ENCODE measurements around the gene MGAT5.

Gene MGAT5

DNA sequence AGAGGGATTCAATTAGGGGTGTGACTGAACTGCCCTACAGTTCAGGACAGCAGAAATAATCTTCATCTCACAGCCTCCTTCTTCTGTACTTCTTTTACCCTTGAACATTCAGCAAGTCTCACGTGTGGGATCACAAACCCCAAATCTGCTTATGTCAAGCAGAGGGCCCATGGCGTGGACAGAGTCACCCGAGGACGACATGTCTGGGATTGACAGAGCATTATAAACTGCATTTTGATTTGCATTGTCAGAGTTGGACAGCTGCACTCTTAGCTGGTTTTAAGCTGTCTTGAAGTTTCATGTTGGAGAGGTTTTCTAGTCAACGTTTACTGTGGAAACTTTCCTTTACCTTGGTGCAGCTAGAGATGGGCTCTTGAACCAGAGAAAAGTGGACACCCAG is 26.4 kb downstream of the MGAT5 start:
- Histone ChIP-seq H3K79me2 (ENCODE audit: insufficient read depth, low read depth) (no peaks in the 10 kb centered on the region; the same call in 1 of the 2 replicates), H3K36me3 (ENCODE audit: insufficient read depth) (no peaks in the 10 kb centered on the region), H3K4me3 (IDR thresholded peaks at IDR 0.05; ENCODE audit: insufficient read depth, low read depth, low read length) (no peak overlapping the region), H3K27me3 (ENCODE audit: insufficient read depth, low read depth) (no peaks in the 10 kb centered on the region), H2AFZ (ENCODE audit: low read depth) (no peak overlapping the region), H3K9ac (no peak overlapping the region), H4K20me1 (ENCODE audit: insufficient read depth) (peaks cover 6% of the 10 kb centered on the region; the same call in 1 of the 2 replicates), H3K27ac (no peak overlapping the region), H3K4me1 (ENCODE audit: low read depth, poor library complexity, severe bottlenecking) (peaks cover 74% of the 10 kb centered on the region), H3K4me2 (no peak overlapping the region)
- TF ChIP-seq, protein P1, sequence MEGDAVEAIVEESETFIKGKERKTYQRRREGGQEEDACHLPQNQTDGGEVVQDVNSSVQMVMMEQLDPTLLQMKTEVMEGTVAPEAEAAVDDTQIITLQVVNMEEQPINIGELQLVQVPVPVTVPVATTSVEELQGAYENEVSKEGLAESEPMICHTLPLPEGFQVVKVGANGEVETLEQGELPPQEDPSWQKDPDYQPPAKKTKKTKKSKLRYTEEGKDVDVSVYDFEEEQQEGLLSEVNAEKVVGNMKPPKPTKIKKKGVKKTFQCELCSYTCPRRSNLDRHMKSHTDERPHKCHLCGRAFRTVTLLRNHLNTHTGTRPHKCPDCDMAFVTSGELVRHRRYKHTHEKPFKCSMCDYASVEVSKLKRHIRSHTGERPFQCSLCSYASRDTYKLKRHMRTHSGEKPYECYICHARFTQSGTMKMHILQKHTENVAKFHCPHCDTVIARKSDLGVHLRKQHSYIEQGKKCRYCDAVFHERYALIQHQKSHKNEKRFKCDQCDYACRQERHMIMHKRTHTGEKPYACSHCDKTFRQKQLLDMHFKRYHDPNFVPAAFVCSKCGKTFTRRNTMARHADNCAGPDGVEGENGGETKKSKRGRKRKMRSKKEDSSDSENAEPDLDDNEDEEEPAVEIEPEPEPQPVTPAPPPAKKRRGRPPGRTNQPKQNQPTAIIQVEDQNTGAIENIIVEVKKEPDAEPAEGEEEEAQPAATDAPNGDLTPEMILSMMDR (conservative IDR thresholded peaks at IDR 0.05; ENCODE audit: low read depth, low read length): no peak

DNA sequence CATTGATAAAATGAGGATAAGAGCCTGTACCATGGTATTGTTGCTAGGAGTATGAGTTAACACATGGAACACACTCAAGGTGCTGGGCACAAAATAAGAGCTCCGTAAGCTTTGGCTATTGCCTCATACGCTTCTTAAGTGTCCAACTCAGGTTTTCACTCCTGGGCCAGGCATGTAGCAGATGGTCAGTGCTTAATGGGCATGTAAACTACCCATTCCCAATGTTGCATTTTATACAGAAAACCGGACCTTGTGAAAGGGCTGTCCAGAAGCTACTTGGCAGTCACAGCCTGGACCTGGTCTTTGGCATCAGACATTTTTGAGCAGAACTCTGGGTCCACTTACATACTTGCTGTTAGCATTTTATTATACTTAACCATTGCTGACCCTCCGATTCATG is 26.9 kb downstream of the MGAT5 start:
- TF ChIP-seq, protein P1 (conservative IDR thresholded peaks at IDR 0.05; ENCODE audit: low read depth, low read length): no peak
- Histone ChIP-seq H3K4me3 (IDR thresholded peaks at IDR 0.05; ENCODE audit: insufficient read depth, low read depth, low read length) (no peak overlapping the region), H2AFZ (ENCODE audit: low read depth) (no peak overlapping the region), H4K20me1 (ENCODE audit: insufficient read depth) (peaks cover 6% of the 10 kb centered on the region; the same call in 1 of the 2 replicates), H3K27ac (no peak overlapping the region), H3K9ac (no peak overlapping the region), H3K4me2 (no peak overlapping the region), H3K79me2 (ENCODE audit: insufficient read depth, low read depth) (no peaks in the 10 kb centered on the region; the same call in 1 of the 2 replicates), H3K27me3 (ENCODE audit: insufficient read depth, low read depth) (no peaks in the 10 kb centered on the region), H3K36me3 (ENCODE audit: insufficient read depth) (no peaks in the 10 kb centered on the region), H3K4me1 (ENCODE audit: low read depth, poor library complexity, severe bottlenecking) (peaks cover 76% of the 10 kb centered on the region)

DNA sequence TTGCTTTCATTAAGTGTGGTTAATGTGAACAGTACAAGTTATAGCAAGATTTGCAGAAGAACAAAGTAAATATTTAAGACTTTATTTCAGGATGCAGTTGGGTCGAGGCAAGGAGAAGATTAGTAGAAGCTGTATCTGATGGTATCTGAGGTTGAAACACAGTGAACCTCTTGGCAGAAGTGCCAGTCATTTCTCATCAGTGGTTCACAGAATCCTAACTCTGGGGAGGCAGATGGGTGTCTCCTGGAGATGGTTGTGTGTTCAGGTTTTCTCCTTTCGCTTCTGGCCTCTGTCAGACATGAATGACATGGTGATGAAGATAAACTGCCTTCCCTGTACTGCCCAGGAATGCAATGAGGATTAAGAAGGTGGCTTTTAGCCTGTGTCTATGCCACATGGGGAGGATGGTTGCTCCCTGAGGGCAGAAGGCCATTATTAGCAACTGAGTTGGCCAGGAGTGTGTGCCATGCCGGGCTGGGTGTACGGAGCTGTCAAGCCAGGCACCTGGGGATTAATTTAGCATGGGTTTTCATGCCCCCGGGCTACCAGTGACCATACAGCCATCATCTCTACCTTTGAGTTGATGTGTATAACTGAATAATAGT is 28.0 kb downstream of the MGAT5 start:
- Histone ChIP-seq H4K20me1 (ENCODE audit: insufficient read depth) (peaks cover 6% of the 10 kb centered on the region; the same call in 1 of the 2 replicates), H3K9ac (no peak overlapping the region), H3K4me2 (peak overlapping the region; percentile 78), H3K4me1 (ENCODE audit: low read depth, poor library complexity, severe bottlenecking) (peaks cover 88% of the 10 kb centered on the region), H3K36me3 (ENCODE audit: insufficient read depth) (no peaks in the 10 kb centered on the region), H3K27me3 (ENCODE audit: insufficient read depth, low read depth) (no peaks in the 10 kb centered on the region), H3K79me2 (ENCODE audit: insufficient read depth, low read depth) (no peaks in the 10 kb centered on the region; the same call in 1 of the 2 replicates), H3K4me3 (IDR thresholded peaks at IDR 0.05; ENCODE audit: insufficient read depth, low read depth, low read length) (no peak overlapping the region), H2AFZ (ENCODE audit: low read depth) (no peak overlapping the region), H3K27ac (peak overlapping the region; percentile 55; the same call in 1 of the 2 replicates)
- TF ChIP-seq, protein P1 (conservative IDR thresholded peaks at IDR 0.05; ENCODE audit: low read depth, low read length): no peak

DNA sequence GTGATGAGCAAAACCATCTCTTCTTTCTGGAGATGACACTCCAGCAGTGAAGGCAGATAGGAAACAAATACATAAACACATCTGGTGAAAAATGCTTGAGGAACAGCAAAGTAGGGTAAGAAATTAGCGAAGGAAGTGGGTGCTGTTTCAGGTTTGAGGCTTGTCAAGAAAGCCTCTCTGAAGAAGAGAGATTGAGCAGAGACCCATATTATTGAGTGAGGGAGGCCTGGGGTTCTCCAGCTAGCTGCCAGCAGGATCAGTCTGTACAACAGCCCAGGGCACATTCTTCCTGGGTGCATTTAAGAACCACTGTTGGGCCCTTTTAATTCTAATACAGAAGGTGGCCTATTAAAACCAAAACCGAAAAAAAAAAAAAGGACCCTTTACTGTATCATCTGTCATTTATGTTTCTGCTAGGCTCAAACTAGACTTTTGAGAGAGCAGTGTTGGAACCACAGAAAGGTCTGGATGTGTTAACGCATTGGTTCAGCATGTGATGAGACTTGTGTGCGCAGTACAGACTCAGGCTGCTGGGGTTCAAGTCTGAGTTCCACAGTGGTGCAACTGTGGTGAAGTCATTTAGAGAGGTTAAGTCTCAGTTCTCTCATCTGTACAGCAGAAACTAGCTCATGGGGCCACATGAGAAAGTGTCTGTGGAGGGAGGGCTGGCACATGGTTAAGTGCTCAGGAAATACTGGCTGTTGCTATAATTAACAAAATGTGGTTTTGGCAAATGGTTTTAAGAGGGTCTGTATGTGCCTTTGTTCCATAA is 28.9 kb downstream of the MGAT5 start:
- TF ChIP-seq, protein P1 (conservative IDR thresholded peaks at IDR 0.05; ENCODE audit: low read depth, low read length): no peak
- Histone ChIP-seq H3K27ac (peak overlapping the region; percentile 55; the same call in 1 of the 2 replicates), H3K4me2 (peak overlapping the region; percentile 78), H3K79me2 (ENCODE audit: insufficient read depth, low read depth) (no peaks in the 10 kb centered on the region; the same call in 1 of the 2 replicates), H3K27me3 (ENCODE audit: insufficient read depth, low read depth) (no peaks in the 10 kb centered on the region), H3K9ac (no peak overlapping the region), H4K20me1 (ENCODE audit: insufficient read depth) (peaks cover 6% of the 10 kb centered on the region; the same call in 1 of the 2 replicates), H3K4me1 (ENCODE audit: low read depth, poor library complexity, severe bottlenecking) (peaks cover 93% of the 10 kb centered on the region), H3K36me3 (ENCODE audit: insufficient read depth) (no peaks in the 10 kb centered on the region), H2AFZ (ENCODE audit: low read depth) (no peak overlapping the region), H3K4me3 (IDR thresholded peaks at IDR 0.05; ENCODE audit: insufficient read depth, low read depth, low read length) (no peak overlapping the region)
